ENCODE results near the gene AP2A1. TPM values are rescaled to one million over a fixed set of nuclear protein-coding genes. Genes with fewer than 3 reads are reported as not detected.

Gene AP2A1
- total RNA-seq, 4 donors from 2014 or later: 48.9 to 112 (median 57.9) TPM

- no peak for TF ChIP-seq CTCF (IDR thresholded peaks at IDR 0.05; ENCODE audit: low read depth)
Measured at GRCh38 chr19:49837009-49837310, 70.2 kb downstream of the AP2A1 start.

- TF ChIP-seq CTCF (IDR thresholded peaks at IDR 0.05; ENCODE audit: low read depth): no peak
Measured at GRCh38 chr19:49837425-49837824, 70.6 kb downstream of the AP2A1 start.

- no peak for TF ChIP-seq CTCF (IDR thresholded peaks at IDR 0.05; ENCODE audit: low read depth)
Measured at GRCh38 chr19:49838885-49839588, 72.2 kb downstream of the AP2A1 start.

GRCh38 chr19:49839713-49840112 is 72.9 kb downstream of the AP2A1 start:
- no peak for TF ChIP-seq CTCF (IDR thresholded peaks at IDR 0.05; ENCODE audit: low read depth)

GRCh38 chr19:49840321-49840720 is 73.5 kb downstream of the AP2A1 start:
- TF ChIP-seq CTCF (IDR thresholded peaks at IDR 0.05; ENCODE audit: low read depth): no peak

- TF ChIP-seq CTCF (IDR thresholded peaks at IDR 0.05; ENCODE audit: low read depth): no peak
Measured at GRCh38 chr19:49840736-49841249, 74.0 kb downstream of the AP2A1 start.

- no peak for TF ChIP-seq CTCF (IDR thresholded peaks at IDR 0.05; ENCODE audit: low read depth)
Measured at GRCh38 chr19:49843265-49843664, 76.5 kb downstream of the AP2A1 start.
